RWPE1 (cell line): Measurements from ENCODE around the gene IMMP2L.

Experiments used
- CTCF ChIA-PET: fragments of 350-600 bp; sonication (Branson Sonifier 250); formaldehyde crosslinking; extraction: SDS; loops from one replicate; lab custom pipeline; 2021; lab: Yijun Ruan, JAX
- POLR2A ChIA-PET: fragments of 400-600 bp; formaldehyde crosslinking; extraction: SDS; loops from one replicate; lab custom pipeline; 2020; ENCODE audit warnings: antibody characterized with exemption; ENCODE audit not compliant: low non-redundant PET; lab: Yijun Ruan, JAX
- DNase-seq: peaks from one replicate; pipeline ENCODE4 v3.0.0; 2012; ENCODE audit warnings: low spot score
- H3K27ac ChIP-seq: fragments of 450-650 bp; 2 replicates; pipeline ENCODE4 v1.5.1; 2017
- TF ChIP-seq, protein P1 (sequence below): fragments of 450-650 bp; conservative IDR thresholded peaks from 2 replicates; pipeline ENCODE4 v1.5.1; 2017; ENCODE audit warnings: low read depth, mild to moderate bottlenecking

Gene IMMP2L

DNA sequence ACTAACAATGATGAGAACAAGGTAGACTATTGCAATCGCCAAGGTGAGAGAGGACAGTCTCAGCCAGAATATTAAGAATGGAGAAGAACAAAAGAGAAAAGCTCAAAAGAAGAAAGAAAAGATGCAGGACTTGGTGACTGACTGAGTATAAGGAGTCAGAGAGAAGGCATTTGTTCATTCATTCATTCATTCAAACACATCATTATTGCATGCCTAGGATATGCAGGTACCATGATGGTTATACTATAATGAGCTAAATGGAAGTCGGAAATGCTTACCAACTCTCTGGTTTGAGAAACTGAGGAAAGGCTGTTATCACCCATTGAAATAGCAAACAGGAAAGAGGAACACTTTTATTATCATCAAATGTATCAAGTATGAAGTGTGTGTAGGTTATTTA, 180.7 kb downstream of the IMMP2L start:
- TF ChIP-seq, protein P1, sequence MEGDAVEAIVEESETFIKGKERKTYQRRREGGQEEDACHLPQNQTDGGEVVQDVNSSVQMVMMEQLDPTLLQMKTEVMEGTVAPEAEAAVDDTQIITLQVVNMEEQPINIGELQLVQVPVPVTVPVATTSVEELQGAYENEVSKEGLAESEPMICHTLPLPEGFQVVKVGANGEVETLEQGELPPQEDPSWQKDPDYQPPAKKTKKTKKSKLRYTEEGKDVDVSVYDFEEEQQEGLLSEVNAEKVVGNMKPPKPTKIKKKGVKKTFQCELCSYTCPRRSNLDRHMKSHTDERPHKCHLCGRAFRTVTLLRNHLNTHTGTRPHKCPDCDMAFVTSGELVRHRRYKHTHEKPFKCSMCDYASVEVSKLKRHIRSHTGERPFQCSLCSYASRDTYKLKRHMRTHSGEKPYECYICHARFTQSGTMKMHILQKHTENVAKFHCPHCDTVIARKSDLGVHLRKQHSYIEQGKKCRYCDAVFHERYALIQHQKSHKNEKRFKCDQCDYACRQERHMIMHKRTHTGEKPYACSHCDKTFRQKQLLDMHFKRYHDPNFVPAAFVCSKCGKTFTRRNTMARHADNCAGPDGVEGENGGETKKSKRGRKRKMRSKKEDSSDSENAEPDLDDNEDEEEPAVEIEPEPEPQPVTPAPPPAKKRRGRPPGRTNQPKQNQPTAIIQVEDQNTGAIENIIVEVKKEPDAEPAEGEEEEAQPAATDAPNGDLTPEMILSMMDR: no peak
- CTCF ChIA-PET: interaction anchor here (0.5 kb wide), 1 partner anchor 60 kb away, joined by 3 read pairs; no protein-coding TSS in a partner anchor
- POLR2A ChIA-PET: no interaction called here
- no peak for DNase-seq
- no peak overlapping the region for H3K27ac ChIP-seq

DNA sequence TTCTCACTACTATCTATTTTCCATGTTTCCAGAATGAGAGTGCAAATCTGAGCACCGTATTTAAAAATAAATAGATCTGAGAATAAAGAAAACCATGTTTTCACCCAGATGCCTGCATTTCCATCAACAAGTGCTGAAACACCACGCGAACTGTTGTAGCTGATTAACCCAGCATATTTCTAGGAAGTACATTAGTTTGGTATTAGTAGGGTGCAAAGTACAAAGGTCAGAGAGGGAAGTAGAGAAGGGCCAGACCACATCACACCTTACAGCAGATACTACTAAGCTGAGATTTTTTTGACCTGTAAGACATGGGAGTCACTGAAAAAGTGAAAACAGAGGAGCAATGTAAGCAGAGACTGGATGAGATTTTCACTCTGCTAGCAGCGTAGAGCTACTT, 181.3 kb downstream of the IMMP2L start:
- POLR2A ChIA-PET: no interaction called here
- CTCF ChIA-PET: no interaction called here
- DNase-seq: no peak
- no peak overlapping the region for H3K27ac ChIP-seq
- TF ChIP-seq, protein P1: no peak

DNA sequence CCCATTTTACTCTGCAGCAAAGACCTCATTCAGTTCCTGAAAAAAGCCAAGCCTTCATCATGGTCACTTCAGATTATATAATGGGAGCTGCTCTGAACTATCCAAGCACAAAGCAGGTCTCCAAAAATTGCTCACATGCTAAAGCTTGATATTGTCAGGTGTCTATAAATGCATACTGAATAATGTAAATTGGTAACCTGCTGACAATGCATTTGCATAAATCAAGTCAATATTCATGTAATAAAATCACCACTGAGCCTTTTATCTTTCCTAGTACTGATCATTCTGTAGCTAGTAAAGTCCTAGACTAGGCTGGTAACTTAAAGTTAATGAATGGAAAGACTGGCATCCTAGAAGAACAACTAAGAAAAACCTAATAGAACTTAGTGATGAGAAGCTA, 188.3 kb downstream of the IMMP2L start:
- H3K27ac ChIP-seq: no peak overlapping the region
- ChIA-PET POLR2A (no interaction called here), CTCF (interaction anchor here (0.6 kb wide), 1 partner anchor 9 kb away, joined by 4 read pairs; no protein-coding TSS in a partner anchor)
- TF ChIP-seq, protein P1: no peak
- no peak for DNase-seq

DNA sequence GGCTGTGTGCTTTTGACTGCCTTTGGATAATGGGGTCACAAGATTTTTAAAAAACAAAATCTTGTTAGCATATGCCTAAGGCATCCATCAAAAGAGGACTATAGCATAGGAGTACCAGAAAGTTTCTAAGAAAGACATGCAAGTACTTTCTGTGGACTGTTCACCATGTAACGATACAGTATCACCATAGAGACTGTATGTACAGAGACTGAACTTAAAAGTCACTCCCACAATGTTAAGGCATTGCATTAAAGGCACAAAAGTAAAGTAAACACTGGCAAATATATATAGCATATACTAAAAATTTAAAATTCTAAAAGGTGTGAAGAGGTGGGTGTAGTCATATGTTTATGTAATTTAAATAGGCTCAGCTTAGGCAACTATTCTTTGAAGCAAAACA, 190.9 kb downstream of the IMMP2L start:
- CTCF ChIA-PET: no interaction called here

DNA sequence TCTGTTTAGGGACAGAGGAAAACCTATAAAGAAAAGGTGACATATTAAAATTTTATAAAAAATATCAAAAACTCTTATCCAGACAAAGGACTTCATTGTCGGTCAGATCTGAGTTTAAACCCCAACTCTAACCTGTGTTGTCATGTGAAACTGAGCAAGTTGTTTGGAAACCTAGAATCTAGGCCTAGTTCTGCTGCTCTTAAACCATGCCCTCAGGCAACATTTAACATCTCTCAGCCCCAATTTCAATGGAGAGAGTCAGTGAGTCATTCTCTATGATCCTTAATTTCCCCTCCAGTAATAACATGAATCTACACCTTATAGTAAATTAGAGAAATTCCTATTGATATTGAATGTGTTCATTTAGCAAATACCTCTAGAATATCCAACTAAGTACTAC, 192.3 kb downstream of the IMMP2L start:
- no peak overlapping the region for H3K27ac ChIP-seq
- no peak for DNase-seq
- TF ChIP-seq, protein P1: no peak
- ChIA-PET CTCF (no interaction called here), POLR2A (no interaction called here)

More for the DNA sequence above, 190.9 kb downstream of the IMMP2L start:
- H3K27ac ChIP-seq: no peak overlapping the region
- TF ChIP-seq, protein P1: no peak
- no peak for DNase-seq
- POLR2A ChIA-PET: no interaction called here

DNA sequence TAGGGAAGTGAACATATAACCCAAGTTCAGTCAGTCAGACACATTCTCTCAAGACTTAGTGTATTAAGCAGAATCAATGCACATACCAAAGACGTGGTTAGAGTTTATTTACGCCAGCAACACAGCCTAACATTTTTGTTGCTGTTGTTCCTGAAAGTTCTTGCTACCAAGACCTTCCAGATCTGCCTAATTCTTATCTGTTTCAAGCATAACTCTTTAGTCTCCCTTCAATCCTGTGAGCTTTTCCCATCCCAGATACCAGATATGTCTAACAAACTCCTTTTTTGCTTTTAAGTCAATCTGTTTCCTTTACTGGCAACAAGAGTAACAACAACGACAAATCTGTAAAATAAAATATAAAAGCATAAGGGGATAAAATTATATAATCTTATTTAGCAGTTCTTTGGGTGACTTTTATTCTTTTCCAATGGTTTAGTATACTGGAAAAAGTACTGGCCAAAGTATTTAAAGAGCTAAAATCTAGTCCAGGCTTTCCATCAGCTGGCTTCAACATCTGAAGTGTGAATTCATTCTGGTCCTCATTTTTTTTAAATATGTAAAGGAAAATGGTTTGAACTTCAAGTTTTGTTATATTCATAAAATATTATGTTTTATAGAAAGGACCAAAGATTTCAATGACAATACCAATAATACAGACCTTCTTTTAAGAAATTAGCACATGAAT, 193.8 kb downstream of the IMMP2L start:
- ChIA-PET CTCF (no interaction called here), POLR2A (no interaction called here)
- DNase-seq: no peak
- H3K27ac ChIP-seq: no peak overlapping the region
- TF ChIP-seq, protein P1: no peak
